IMR-90 (cell line): Measurements from ENCODE around the gene USH1G. TPM values are rescaled to one million over a fixed set of nuclear protein-coding genes. Genes with fewer than 3 reads are reported as not detected.
A peak's percentile ranks its signal among the peaks of the same experiment; 100 is the strongest.

Source experiments
- ATAC-seq: fragments of 200-7000 bp; cut with Tn5 transposase; 2 replicates; pipeline ENCODE4 v1.9.1; 2020; ENCODE audit warnings: low read depth, mild to moderate bottlenecking, moderate library complexity
- BruUV-seq: library from RNA; stranded (reverse); fragments of 400-500 nt; replicated peaks from 2 replicates; lab custom pipeline; 2021; lab: Mats Ljungman, UMichigan
- CTCF ChIA-PET: fragments of 300-600 bp; formaldehyde crosslinking; extraction: SDS; loops from one replicate; lab custom pipeline; 2021; ENCODE audit warnings: antibody characterized with exemption; lab: Yijun Ruan, JAX
- POLR2A ChIA-PET: fragments of 300-600 bp; sonication (Branson Sonifier 250); formaldehyde crosslinking; loops from one replicate; lab custom pipeline; 2022; ENCODE audit warnings: antibody characterized with exemption; ENCODE audit not compliant: unreplicated experiment; lab: Charles Lee
- DNase-seq: peaks from one replicate; pipeline ENCODE4 v3.0.0; 2013
- H2AFZ ChIP-seq: replicated peaks from 2 replicates; pipeline ENCODE3; 2013; ENCODE audit warnings: low read length, mild to moderate bottlenecking; ENCODE audit not compliant: poor library complexity
- H2AK5ac ChIP-seq: 2 replicates; pipeline ENCODE4 v1.6.1; 2013; ENCODE audit warnings: low read depth, low read length, inconsistent platforms
- H2AK9ac ChIP-seq: replicated peaks from 2 replicates; pipeline ENCODE3; 2013; ENCODE audit warnings: mild to moderate bottlenecking, low read depth, low read length, moderate library complexity; ENCODE audit not compliant: poor library complexity
- H2BK120ac ChIP-seq: 2 replicates; pipeline ENCODE4 v1.6.1; 2013; ENCODE audit warnings: low read depth, low read length, inconsistent platforms
- H2BK15ac ChIP-seq: 3 replicates; pipeline ENCODE4 v1.6.1; 2013; ENCODE audit warnings: low read depth, low read length, inconsistent platforms
- H2BK20ac ChIP-seq: 2 replicates; pipeline ENCODE4 v1.6.1; 2013; ENCODE audit warnings: low read depth, mild to moderate bottlenecking, inconsistent platforms, low read length, moderate library complexity
- H2BK5ac ChIP-seq: 2 replicates; pipeline ENCODE4 v1.6.1; 2013; ENCODE audit warnings: mild to moderate bottlenecking, low read depth, low read length, inconsistent platforms; ENCODE audit not compliant: poor library complexity, severe bottlenecking
- H3K14ac ChIP-seq: replicated peaks from 2 replicates; pipeline ENCODE4 v1.6.1; 2013; ENCODE audit warnings: low read depth, low read length, inconsistent platforms
- H3K18ac ChIP-seq: 2 replicates; pipeline ENCODE4 v1.6.1; 2013; ENCODE audit warnings: low read depth, low read length, control low read depth
- H3K23ac ChIP-seq: 2 replicates; pipeline ENCODE4 v1.6.1; 2013; ENCODE audit warnings: low read depth, low read length, inconsistent platforms
- H3K27ac ChIP-seq: 2 replicates; pipeline ENCODE4 v1.5.1; 2013; ENCODE audit warnings: mild to moderate bottlenecking, control low read depth, low read length; ENCODE audit not compliant: insufficient read depth
- H3K27me3 ChIP-seq: 2 replicates; pipeline ENCODE4 v1.6.1; 2013; ENCODE audit warnings: low read length; ENCODE audit not compliant: control insufficient read depth, insufficient read depth
- H3K36me3 ChIP-seq: 2 replicates; pipeline ENCODE4 v1.6.1; 2013; ENCODE audit warnings: low read length, mixed read lengths; ENCODE audit not compliant: control insufficient read depth, insufficient read depth
- H3K4ac ChIP-seq: 2 replicates; pipeline ENCODE4 v1.6.1; 2013; ENCODE audit warnings: low read depth, low read length, inconsistent platforms
- H3K4me1 ChIP-seq: 2 replicates; pipeline ENCODE4 v1.6.1; 2013; ENCODE audit warnings: low read length, mixed read lengths; ENCODE audit not compliant: control insufficient read depth, insufficient read depth
- H3K4me2 ChIP-seq: 2 replicates; pipeline ENCODE4 v1.6.1; 2013; ENCODE audit warnings: low read depth, mild to moderate bottlenecking, control low read depth, low read length, moderate library complexity
- H3K4me3 ChIP-seq: 2 replicates; pipeline ENCODE4 v1.5.1; 2013; ENCODE audit warnings: low read depth, mild to moderate bottlenecking, control low read depth, low read length, moderate library complexity; ENCODE audit not compliant: insufficient read depth
- H3K56ac ChIP-seq: 2 replicates; pipeline ENCODE4 v1.6.1; 2013; ENCODE audit warnings: low read length, inconsistent platforms; ENCODE audit not compliant: insufficient read depth; ENCODE audit errors: extremely low read depth
- H3K79me1 ChIP-seq, 2 experiments: 2 replicates each; pipeline ENCODE4 v1.6.1; 2013; ENCODE audit warnings: low read length in 2 of 2, inconsistent platforms in 1 of 2, low read depth in 1 of 2
- H3K9ac ChIP-seq: 2 replicates; pipeline ENCODE4 v1.6.1; 2013; ENCODE audit warnings: low read depth, low read length, control low read depth
- H3K9me1 ChIP-seq: 2 replicates; pipeline ENCODE4 v1.6.1; 2013; ENCODE audit warnings: low read length, inconsistent platforms; ENCODE audit not compliant: insufficient read depth
- H3K9me3 ChIP-seq: 2 replicates; pipeline ENCODE4 v1.6.1; 2013; ENCODE audit warnings: low read length; ENCODE audit not compliant: control insufficient read depth, insufficient read depth
- H4K20me1 ChIP-seq: 2 replicates; pipeline ENCODE4 v1.6.1; 2013; ENCODE audit warnings: low read length, inconsistent platforms; ENCODE audit not compliant: insufficient read depth
- H4K5ac ChIP-seq: 2 replicates; pipeline ENCODE4 v1.6.1; 2013; ENCODE audit warnings: mild to moderate bottlenecking, low read depth, low read length, control low read depth
- H4K8ac ChIP-seq, 2 experiments: 2 replicates each; pipeline ENCODE4 v1.6.1; 2013; ENCODE audit warnings: low read depth in 2 of 2, low read length in 2 of 2, control low read depth in 1 of 2, inconsistent platforms in 1 of 2
- H4K91ac ChIP-seq: 2 replicates; pipeline ENCODE4 v1.6.1; 2013; ENCODE audit warnings: low read depth, low read length, inconsistent platforms; ENCODE audit not compliant: insufficient read depth
- BHLHE40 ChIP-seq: fragments of 150-350 bp; IDR thresholded peaks from 2 replicates; pipeline ENCODE4 v1.6.1; 2016; ENCODE audit warnings: mild to moderate bottlenecking, low read depth, low read length
- CEBPB ChIP-seq: IDR thresholded peaks from 2 replicates; pipeline ENCODE4 v1.6.1; 2012; ENCODE audit warnings: low read depth, low read length, improper control_type of control experiment
- CHD1 ChIP-seq: IDR thresholded peaks from 2 replicates; pipeline ENCODE4 v1.6.1; 2012; ENCODE audit warnings: low read depth, low read length, improper control_type of control experiment
- CTCF ChIP-seq: conservative IDR thresholded peaks from 2 replicates; pipeline ENCODE4 v1.5.1; 2012; ENCODE audit warnings: mild to moderate bottlenecking, low read depth, low read length, improper control_type of control experiment
- ELK1 ChIP-seq: fragments of 150-350 bp; IDR thresholded peaks from 2 replicates; pipeline ENCODE4 v1.6.1; 2016; ENCODE audit warnings: low read depth, mild to moderate bottlenecking, low read length, moderate library complexity, borderline replicate concordance
- FOS ChIP-seq: fragments of 150-350 bp; IDR thresholded peaks from 2 replicates; pipeline ENCODE4 v1.6.1; 2016; ENCODE audit warnings: low read depth, low read length
- MAFK ChIP-seq: IDR thresholded peaks from 2 replicates; pipeline ENCODE4 v1.6.1; 2012; ENCODE audit warnings: low read depth, low read length, improper control_type of control experiment
- MAZ ChIP-seq: IDR thresholded peaks from 2 replicates; pipeline ENCODE4 v1.6.1; 2012; ENCODE audit warnings: low read depth, mild to moderate bottlenecking, low read length, improper control_type of control experiment, moderate library complexity, borderline replicate concordance
- MXI1 ChIP-seq: IDR thresholded peaks from 2 replicates; pipeline ENCODE4 v1.6.1; 2012; ENCODE audit warnings: low read depth, mild to moderate bottlenecking, low read length, moderate library complexity, borderline replicate concordance
- NFE2L2 ChIP-seq: fragments of 150-350 bp; IDR thresholded peaks from 2 replicates; pipeline ENCODE4 v1.6.1; 2016; ENCODE audit warnings: low read depth, mild to moderate bottlenecking, low read length
- POLR2A ChIP-seq: IDR thresholded peaks from 2 replicates; pipeline ENCODE4 v1.6.1; 2012; ENCODE audit warnings: mild to moderate bottlenecking, low read depth, low read length
- RAD21 ChIP-seq: IDR thresholded peaks from 2 replicates; pipeline ENCODE4 v1.6.1; 2012; ENCODE audit warnings: low read length, improper control_type of control experiment
- RCOR1 ChIP-seq: IDR thresholded peaks from 2 replicates; pipeline ENCODE4 v1.6.1; 2012; ENCODE audit warnings: mild to moderate bottlenecking, low read length, improper control_type of control experiment; ENCODE audit not compliant: insufficient replicate concordance
- RFX5 ChIP-seq: IDR thresholded peaks from 2 replicates; pipeline ENCODE4 v1.8.0; 2012; ENCODE audit warnings: low read depth, mild to moderate bottlenecking, low read length, moderate library complexity
- SMC3 ChIP-seq: fragments of 150-350 bp; IDR thresholded peaks from 2 replicates; pipeline ENCODE4 v1.6.1; 2016; ENCODE audit warnings: low read depth, mild to moderate bottlenecking, antibody characterized with exemption, low read length, moderate library complexity
- USF2 ChIP-seq: fragments of 150-350 bp; IDR thresholded peaks from 2 replicates; pipeline ENCODE4 v1.6.1; 2017; ENCODE audit warnings: mild to moderate bottlenecking, antibody characterized with exemption, low read length, low read depth
- WGBS, 2 experiments: methylation state at CpG; one replicate each; pipeline versions ENCODE4 v1.1.5 to v1.1.7; 2013; ENCODE audit warnings: missing lambda C conversion rate in 2 of 2; ENCODE audit not compliant: insufficient read length in 1 of 2; ENCODE audit errors: extremely low coverage in 2 of 2; 5-methylcytosine and 5-hydroxymethylcytosine counted together
- dilution Hi-C: fragments of 300-500 bp; cut with HindIII; formaldehyde crosslinking; loops from one replicate; pipeline ENCODE4 v1.14.3; 2018; ENCODE audit warnings: low sequenced_read_pairs; ENCODE audit not compliant: unreplicated experiment
- in situ Hi-C: fragments of 300-500 bp; cut with MboI; formaldehyde crosslinking; loops from 3 replicates; pipeline ENCODE4 v1.14.3; 2019; ENCODE audit warnings: low sequenced_read_pairs, inconsistent platforms, mixed read lengths
- intact Hi-C: fragments of 100-400 bp; cut with micrococcal nuclease; formaldehyde crosslinking; loops from 2 replicates; pipeline ENCODE4 v1.10.0; 2022
- polyA plus RNA-seq, 3 experiments: library from polyadenylated mRNA; depleted of rRNA; stranded (reverse); fragments of >200 nt; gene quantifications; 2 replicates each; pipeline ENCODE4 v1.2.3, GENCODE V29; 2012; ENCODE audit warnings: low replicate concordance in 1 of 3
- total RNA-seq: library from RNA; depleted of rRNA; stranded (reverse); fragments of >200 nt; gene quantifications from 2 replicates; pipeline ENCODE4 v1.2.3, GENCODE V29; 2012

Gene USH1G
- total and polyA plus RNA-seq, 2 of the 4 experiments (the other 2 are of a cell fraction), result not detected

GRCh38 chr17:74881073-74881472 lies 42.0 kb downstream of the USH1G start:
- Histone ChIP-seq H3K4me3 (no peak overlapping the region), H3K14ac (no peak overlapping the region), H3K9me3 (no peaks in the 10 kb centered on the region), H4K5ac (no peak overlapping the region), H2AK5ac (no peak overlapping the region), H3K36me3 (no peaks in the 10 kb centered on the region), H3K9ac (no peak overlapping the region), H4K8ac (no peak overlapping the region), H3K9me1 (no peaks in the 10 kb centered on the region), H3K4me1 (no peaks in the 10 kb centered on the region), H3K56ac (no peak overlapping the region), H3K27me3 (peaks cover 47% of the 10 kb centered on the region), H3K4ac (no peak overlapping the region), H4K91ac (no peak overlapping the region), H3K27ac (no peak overlapping the region), H3K79me1 (no peaks in the 10 kb centered on the region), H3K23ac (no peak overlapping the region), H2BK15ac (no peak overlapping the region), H3K18ac (no peak overlapping the region), H2AK9ac (no peak overlapping the region), H2AFZ (peak overlapping the region; percentile 7), H2BK20ac (no peak overlapping the region), H3K4me2 (no peak overlapping the region), H4K20me1 (no peaks in the 10 kb centered on the region), H2BK5ac (no peak overlapping the region), H2BK120ac (no peak overlapping the region)
- in situ Hi-C loops (no loop called here), intact Hi-C loops (no loop called here), dilution Hi-C loops (no loop called here)
- WGBS, 2 experiments, result 48% methylated on average over 5 of the region's 11 CpGs; no CpG with 5 or more reads in 1 of the 2 experiments
- POLR2A ChIA-PET, result no interaction called here
- DNase-seq (no peak), ATAC-seq (no peak)
- no TSS peak for BruUV-seq
- CTCF ChIA-PET, result no interaction called here
- TF ChIP-seq CTCF (no peak), MAZ (no peak), CEBPB (no peak), RFX5 (no peak), MAFK (no peak), CHD1 (no peak), USF2 (no peak), POLR2A (no peak), FOS (no peak), RCOR1 (no peak), ELK1 (no peak), BHLHE40 (no peak), NFE2L2 (no peak), MXI1 (no peak), RAD21 (no peak), SMC3 (no peak)
